Parathyroid adenoma (tissue), 2 donors: ENCODE data around the gene WDFY2.

Source experiments
- H2AFZ ChIP-seq: fragments of 300-600 bp; sonication (generic); one replicate; pipeline ENCODE4 v1.7.0; 2017; ENCODE audit warnings: antibody characterized with exemption, mild to moderate bottlenecking
- H3K27ac ChIP-seq: fragments of 300-600 bp; sonication (generic); one replicate; pipeline ENCODE4 v1.7.0; 2017
- H3K27me3 ChIP-seq: fragments of 300-600 bp; sonication (generic); one replicate; pipeline ENCODE4 v1.7.0; 2017; ENCODE audit warnings: low read length; ENCODE audit not compliant: control insufficient read depth, insufficient read depth
- H3K36me3 ChIP-seq: fragments of 300-600 bp; sonication (generic); one replicate; pipeline ENCODE4 v1.7.0; 2017; ENCODE audit warnings: low read length; ENCODE audit not compliant: control insufficient read depth, insufficient read depth
- H3K4me1 ChIP-seq: fragments of 300-600 bp; sonication (generic); one replicate; pipeline ENCODE4 v1.7.0; 2017; ENCODE audit warnings: control low read depth
- H3K4me2 ChIP-seq: fragments of 300-600 bp; sonication (generic); one replicate; pipeline ENCODE4 v1.7.0; 2017; ENCODE audit warnings: low read length
- H3K4me3 ChIP-seq: fragments of 300-600 bp; sonication (generic); one replicate; pipeline ENCODE4 v1.7.0; 2017; ENCODE audit warnings: low read depth, low read length
- H3K79me2 ChIP-seq: fragments of 300-600 bp; sonication (generic); one replicate; pipeline ENCODE4 v1.7.0; 2017; ENCODE audit warnings: control low read depth
- H3K9ac ChIP-seq: fragments of 300-600 bp; sonication (generic); one replicate; pipeline ENCODE4 v1.7.0; 2017; ENCODE audit warnings: mild to moderate bottlenecking
- H3K9me3 ChIP-seq: fragments of 300-600 bp; sonication (generic); one replicate; pipeline ENCODE4 v1.7.0; 2017; ENCODE audit warnings: low read length; ENCODE audit not compliant: control insufficient read depth
- CTCF ChIP-seq: fragments of 300-600 bp; sonication (generic); IDR thresholded peaks from one replicate; pipeline ENCODE4 v1.7.0; 2017; ENCODE audit warnings: antibody characterized with exemption, mild to moderate bottlenecking
- donor health status: primary hyperparathyroidism.

Gene WDFY2

GRCh38 chr13:51804295-51805172 lies 220.3 kb downstream of the WDFY2 start:
- TF ChIP-seq CTCF: no peak
- H3K9me3 ChIP-seq: no peaks in the 10 kb centered on the region
- no peaks in the 10 kb centered on the region for H3K79me2 ChIP-seq
- H3K4me2 ChIP-seq: peak overlapping the region; percentile 90
- H3K4me3 ChIP-seq: peak overlapping the region; percentile 93
- peak overlapping the region; percentile 73 for H3K9ac ChIP-seq
- no peaks in the 10 kb centered on the region for H3K36me3 ChIP-seq
- H2AFZ ChIP-seq: peak overlapping the region; percentile 72
- H3K4me1 ChIP-seq: peaks cover 20% of the 10 kb centered on the region
- H3K27me3 ChIP-seq: no peaks in the 10 kb centered on the region
- H3K27ac ChIP-seq: peak overlapping the region; percentile 97

GRCh38 chr13:51805313-51805712 lies 221.1 kb downstream of the WDFY2 start:
- H3K9ac ChIP-seq: no peak overlapping the region
- peak overlapping the region; percentile 93 for H3K4me3 ChIP-seq
- H3K9me3 ChIP-seq: no peaks in the 10 kb centered on the region
- H3K4me2 ChIP-seq: peak overlapping the region; percentile 90
- no peaks in the 10 kb centered on the region for H3K27me3 ChIP-seq
- no peak overlapping the region for H2AFZ ChIP-seq
- H3K79me2 ChIP-seq: no peaks in the 10 kb centered on the region
- TF ChIP-seq CTCF: no peak
- H3K36me3 ChIP-seq: no peaks in the 10 kb centered on the region
- H3K27ac ChIP-seq: no peak overlapping the region
- peaks cover 20% of the 10 kb centered on the region for H3K4me1 ChIP-seq

GRCh38 chr13:51805925-51806324 lies 221.7 kb downstream of the WDFY2 start:
- Histone ChIP-seq H3K27ac (peak overlapping the region; percentile 24), H3K79me2 (no peaks in the 10 kb centered on the region), H3K4me3 (no peak overlapping the region), H3K36me3 (no peaks in the 10 kb centered on the region), H3K4me1 (peaks cover 19% of the 10 kb centered on the region), H3K9me3 (no peaks in the 10 kb centered on the region), H3K9ac (no peak overlapping the region), H3K4me2 (no peak overlapping the region), H3K27me3 (no peaks in the 10 kb centered on the region), H2AFZ (no peak overlapping the region)
- no peak for TF ChIP-seq CTCF

GRCh38 chr13:51806566-51806965 lies 222.3 kb downstream of the WDFY2 start:
- Histone ChIP-seq H3K79me2 (no peaks in the 10 kb centered on the region), H3K4me1 (peaks cover 12% of the 10 kb centered on the region), H3K9me3 (no peaks in the 10 kb centered on the region), H3K4me2 (no peak overlapping the region), H3K27me3 (no peaks in the 10 kb centered on the region), H2AFZ (no peak overlapping the region), H3K9ac (no peak overlapping the region), H3K36me3 (no peaks in the 10 kb centered on the region), H3K4me3 (no peak overlapping the region), H3K27ac (peak overlapping the region; percentile 24)
- no peak for TF ChIP-seq CTCF

GRCh38 chr13:51807041-51807440 lies 222.8 kb downstream of the WDFY2 start:
- no peak overlapping the region for H3K27ac ChIP-seq
- H3K27me3 ChIP-seq: no peaks in the 10 kb centered on the region
- H3K4me1 ChIP-seq: peaks cover 9% of the 10 kb centered on the region
- H2AFZ ChIP-seq: no peak overlapping the region
- H3K9me3 ChIP-seq: no peaks in the 10 kb centered on the region
- no peaks in the 10 kb centered on the region for H3K36me3 ChIP-seq
- no peak overlapping the region for H3K9ac ChIP-seq
- H3K79me2 ChIP-seq: no peaks in the 10 kb centered on the region
- no peak overlapping the region for H3K4me3 ChIP-seq
- no peak for TF ChIP-seq CTCF
- no peak overlapping the region for H3K4me2 ChIP-seq
